UCSD-AML1 (cell line): ENCODE data around the gene PSMA3.
"Not testable (repeated sequence)": the region's sequence is repeated elsewhere in the genome, so short reads cannot be mapped to it uniquely, and the experiment has no call there.

Source experiments
- DNase-seq: peaks from one replicate; lab custom pipeline; 2025; ENCODE audit not compliant: unreplicated experiment; lab: John Stamatoyannopoulos, UW

PSMA3 gene

GRCh38 chr14:58244556-58245387 lies at the start of gene PSMA3:
Gene PSMA3 (plus strand): TSS chr14:58244843. CDS start chr14:58244921, 78 bp downstream.
- DNase-seq, result peak; percentile 96

- DNase-seq, result no peak
These were observed 48.4 kb upstream of the PSMA3 start for GRCh38 chr14:58196198-58196597.

- DNase-seq, result no peak
These were observed 46.6 kb upstream of the PSMA3 start for GRCh38 chr14:58198086-58198485.

GRCh38 chr14:58199726-58200479 lies 44.7 kb upstream of the PSMA3 start, which contains the start of gene ACTR10:
Gene ACTR10 (plus strand): TSS chr14:58200149. CDS start chr14:58200218, 69 bp downstream.
- DNase-seq, result peak; percentile 90

GRCh38 chr14:58200480-58200841 lies 44.2 kb upstream of the PSMA3 start:
- no peak for DNase-seq

- DNase-seq, result no peak
These were observed 43.8 kb upstream of the PSMA3 start for GRCh38 chr14:58200846-58201245.

GRCh38 chr14:58213176-58213575 lies 31.5 kb upstream of the PSMA3 start:
- no peak for DNase-seq

- DNase-seq, result no peak
These were observed 29.3 kb upstream of the PSMA3 start for GRCh38 chr14:58215191-58215914.

GRCh38 chr14:58216544-58216943 lies 28.1 kb upstream of the PSMA3 start:
- no peak for DNase-seq

GRCh38 chr14:58227096-58227819 lies 17.4 kb upstream of the PSMA3 start:
- no peak for DNase-seq

GRCh38 chr14:58238252-58239243 lies 6.1 kb upstream of the PSMA3 start:
- DNase-seq, result no peak

- peak; percentile 77 for DNase-seq
These were observed 5.1 kb upstream of the PSMA3 start for GRCh38 chr14:58239244-58240195.

GRCh38 chr14:58243790-58244555 lies 670 bp upstream of the PSMA3 start:
- DNase-seq, result no peak

- no peak for DNase-seq
These were observed 919 bp downstream of the PSMA3 start for GRCh38 chr14:58245562-58245961.

GRCh38 chr14:58249611-58250010 lies 5.0 kb downstream of the PSMA3 start:
- DNase-seq, result no peak

- DNase-seq, result no peak
These were observed 13.5 kb downstream of the PSMA3 start for GRCh38 chr14:58258156-58258555.

- not testable (repeated sequence) for DNase-seq
These were observed 17.4 kb downstream of the PSMA3 start for GRCh38 chr14:58262005-58262404.

GRCh38 chr14:58265401-58265800 lies 20.8 kb downstream of the PSMA3 start:
- no peak for DNase-seq
